ENCODE data around the gene GALNT7.
"Not testable (repeated sequence)": the region's sequence is repeated elsewhere in the genome, so short reads cannot be mapped to it uniquely, and the experiment has no call there.

GALNT7 gene

GRCh38 chr4:173166491-173166890, 2.1 kb upstream of the GALNT7 start:
- no peak for DNase-seq (ENCODE audit: low read depth in 2 of 2, low spot score in 1 of 2)

DNA sequence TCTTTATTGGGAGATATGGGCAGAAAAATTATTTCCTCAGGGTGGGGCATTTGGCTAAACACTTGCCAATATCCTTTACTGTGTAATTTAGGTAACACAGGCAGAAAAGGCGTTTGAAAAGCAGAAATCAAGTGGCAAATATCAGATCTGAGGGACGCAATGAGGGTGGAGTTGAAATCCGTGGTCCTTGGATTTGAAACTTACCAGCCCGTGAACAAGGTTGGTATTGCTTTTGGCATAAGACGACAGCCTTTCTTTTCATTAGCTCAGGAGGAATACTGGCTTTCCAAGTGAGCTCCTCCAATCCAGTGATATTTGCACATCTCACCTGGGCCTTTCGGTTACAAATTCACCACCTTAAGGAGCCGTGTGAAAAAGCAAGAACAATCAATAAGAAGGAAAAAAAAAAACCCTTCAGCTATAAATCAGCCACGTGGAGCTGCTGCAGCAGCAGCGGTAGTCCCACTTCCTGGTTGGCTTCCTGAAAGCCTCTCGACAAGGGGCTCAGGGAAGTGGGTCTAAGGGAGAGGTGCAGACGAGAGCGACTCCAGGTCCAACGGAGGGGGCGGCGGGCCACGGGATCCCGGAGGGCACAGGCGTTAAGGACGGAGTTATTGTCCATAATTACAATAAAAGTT, 734 bp upstream of the GALNT7 start:
- no peak for DNase-seq (ENCODE audit: low read depth in 2 of 2, low spot score in 1 of 2)

GRCh38 chr4:173169178-173169427, 492 bp downstream of the GALNT7 start:
- no peak for DNase-seq (ENCODE audit: low read depth in 2 of 2, low spot score in 1 of 2)

DNA sequence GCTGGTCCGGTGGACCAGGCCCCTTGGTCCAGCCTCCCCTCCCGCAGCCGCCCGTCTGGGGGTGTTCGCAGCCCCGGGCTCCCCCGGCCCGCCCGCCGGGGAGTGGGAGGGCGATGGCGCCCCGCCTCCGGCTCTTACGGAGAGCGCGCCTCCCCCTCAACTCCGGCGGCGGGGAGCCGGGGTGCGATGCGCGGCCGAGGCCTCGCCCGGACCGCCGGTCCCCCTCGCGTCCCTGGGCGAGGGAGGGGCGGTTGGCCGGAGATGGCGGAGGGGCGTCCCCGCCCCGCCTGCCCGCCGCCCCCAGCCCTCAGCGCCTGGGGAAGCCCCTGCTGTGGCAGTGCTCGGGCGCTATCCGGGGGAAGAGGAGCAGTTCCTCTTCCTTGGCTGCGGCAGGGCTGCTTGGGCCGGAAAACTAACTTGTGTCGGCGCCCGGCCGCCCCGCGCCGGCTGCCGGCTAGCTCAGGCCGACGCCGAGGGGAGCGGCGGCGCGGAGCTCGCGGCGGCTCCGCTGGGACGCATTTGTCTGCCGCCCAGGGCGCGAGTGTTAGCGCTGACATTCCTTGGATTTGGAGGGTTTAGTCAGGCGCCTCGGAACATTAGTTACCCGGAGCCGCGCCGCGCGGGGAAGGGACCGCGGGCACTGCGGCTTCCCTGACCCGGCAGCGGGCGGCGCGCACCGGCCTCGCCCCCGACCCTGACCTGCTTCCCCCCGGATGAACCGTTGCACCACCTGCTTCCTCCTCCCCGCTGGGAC, 994 bp downstream of the GALNT7 start:
- peak in 1 of 2 donors; percentile 27 for DNase-seq (ENCODE audit: low read depth in 2 of 2, low spot score in 1 of 2)

DNA sequence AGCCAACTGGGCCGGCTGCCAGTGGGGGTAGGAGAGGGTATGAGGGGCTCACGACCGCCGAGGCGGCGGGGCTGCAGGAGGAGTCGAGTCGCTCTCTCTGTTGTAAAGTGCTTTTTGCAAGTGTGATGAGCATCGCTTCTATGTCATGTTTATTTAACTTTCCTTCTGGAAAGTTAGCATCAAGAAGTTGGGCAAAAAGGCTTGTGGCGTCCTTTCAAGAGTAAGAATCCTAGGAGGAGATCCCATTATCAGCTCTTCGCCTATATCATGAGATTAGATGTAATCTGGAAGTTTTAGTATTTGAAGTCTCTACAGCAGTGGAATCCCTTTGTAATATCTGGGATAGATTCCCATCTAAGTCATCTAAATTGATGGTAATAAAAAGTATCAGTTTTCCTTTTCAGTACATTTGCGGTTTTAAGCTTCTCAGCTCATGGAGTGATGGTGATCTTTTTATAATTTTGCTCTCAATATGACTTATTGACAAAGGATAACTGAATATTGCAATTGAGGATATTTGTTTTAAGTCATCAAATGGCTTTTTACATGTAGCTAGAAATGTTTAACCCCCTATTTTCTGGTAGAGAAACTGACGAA, 1.7 kb downstream of the GALNT7 start:
- DNase-seq (ENCODE audit: low read depth in 2 of 2, low spot score in 1 of 2) = no peak

DNA sequence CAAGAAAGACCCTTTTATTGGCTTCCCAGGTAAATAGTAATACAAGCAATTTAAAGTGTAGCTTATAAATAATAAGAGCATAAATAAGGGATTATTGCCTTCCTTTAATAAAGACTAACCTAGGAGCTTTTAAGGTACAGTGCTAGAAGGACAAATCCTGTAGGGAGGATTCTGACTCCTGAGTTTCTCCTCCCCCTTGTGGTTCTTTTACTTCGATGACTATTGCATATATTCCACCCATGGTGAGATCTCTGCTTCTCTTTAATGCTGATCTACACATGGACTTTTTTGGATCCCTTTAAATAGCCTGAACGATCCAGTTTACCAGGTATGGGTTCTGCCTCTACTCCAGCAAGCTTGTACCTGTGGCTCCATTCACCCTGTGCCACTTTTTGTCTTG, 2.5 kb downstream of the GALNT7 start:
- no peak for DNase-seq (ENCODE audit: low read depth in 2 of 2, low spot score in 1 of 2)

DNA sequence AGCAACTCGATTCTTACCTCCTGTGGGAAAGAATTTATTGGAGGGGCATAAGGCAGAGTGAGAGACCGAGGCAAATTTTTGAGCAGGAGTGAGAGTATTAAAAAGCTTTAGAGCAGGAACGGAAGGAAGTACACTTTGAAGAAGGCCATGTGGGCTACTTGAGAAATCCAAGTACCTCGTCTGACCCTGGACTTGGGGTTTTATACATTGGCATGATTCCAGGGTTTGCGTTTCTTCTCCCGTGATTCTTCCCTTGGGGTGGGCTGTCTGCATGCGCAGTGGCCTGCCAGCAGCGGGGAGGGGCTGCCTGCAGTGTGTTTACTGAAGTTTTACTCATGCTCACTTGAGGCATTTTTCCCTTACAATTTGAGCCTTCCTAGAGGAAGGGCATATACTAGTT, 3.4 kb downstream of the GALNT7 start:
- no peak for DNase-seq (ENCODE audit: low read depth in 2 of 2, low spot score in 1 of 2)

DNA sequence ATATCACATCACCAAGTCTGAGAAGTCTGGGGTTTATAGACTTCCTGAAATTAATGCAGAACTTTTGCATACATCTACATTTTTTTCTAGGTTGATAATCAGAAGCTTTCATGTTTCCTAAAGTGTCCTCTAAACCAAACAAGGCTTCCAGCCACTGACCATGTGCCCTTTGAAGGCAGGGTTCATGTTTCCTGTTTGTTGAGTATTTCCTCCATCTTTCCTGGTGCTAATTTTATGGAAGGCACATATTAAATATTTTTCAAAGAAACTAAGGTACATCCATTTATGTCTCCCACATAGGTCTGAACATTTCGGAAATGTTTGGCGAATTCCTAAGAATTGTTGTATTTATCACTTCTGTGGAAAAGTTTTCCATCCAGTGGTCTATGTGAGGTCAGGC, 5.6 kb downstream of the GALNT7 start:
- DNase-seq (ENCODE audit: low read depth in 2 of 2, low spot score in 1 of 2) = no peak

DNA sequence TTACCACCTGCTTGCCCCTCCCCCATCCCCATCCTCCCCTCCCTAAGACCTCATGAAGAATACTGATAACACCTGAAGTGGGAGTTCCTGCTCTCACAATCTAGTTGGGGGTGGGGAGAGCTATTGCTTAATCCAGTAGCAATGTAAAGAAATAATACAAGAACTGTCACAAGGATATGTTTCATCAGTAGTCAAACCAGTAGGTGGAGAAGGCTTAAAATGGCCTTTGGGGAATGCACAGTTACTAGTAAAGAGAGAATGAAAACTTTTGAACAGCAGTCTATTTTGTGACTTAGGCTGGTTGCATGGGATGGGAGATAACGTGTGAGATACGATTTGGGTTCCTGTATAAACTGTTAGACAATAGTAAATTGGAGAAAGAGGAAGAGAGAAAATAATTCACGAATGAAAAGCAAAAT, 6.0 kb downstream of the GALNT7 start:
- DNase-seq (ENCODE audit: low read depth in 2 of 2, low spot score in 1 of 2) = no peak

GRCh38 chr4:173176010-173176409, 7.4 kb downstream of the GALNT7 start:
- DNase-seq (ENCODE audit: low read depth in 2 of 2, low spot score in 1 of 2) = no peak

GRCh38 chr4:173177232-173177631, 8.6 kb downstream of the GALNT7 start:
- DNase-seq (ENCODE audit: low read depth in 2 of 2, low spot score in 1 of 2) = no peak

- DNase-seq (ENCODE audit: low read depth in 2 of 2, low spot score in 1 of 2) = no peak
Observed at GRCh38 chr4:173178144-173178543, 9.5 kb downstream of the GALNT7 start.

DNA sequence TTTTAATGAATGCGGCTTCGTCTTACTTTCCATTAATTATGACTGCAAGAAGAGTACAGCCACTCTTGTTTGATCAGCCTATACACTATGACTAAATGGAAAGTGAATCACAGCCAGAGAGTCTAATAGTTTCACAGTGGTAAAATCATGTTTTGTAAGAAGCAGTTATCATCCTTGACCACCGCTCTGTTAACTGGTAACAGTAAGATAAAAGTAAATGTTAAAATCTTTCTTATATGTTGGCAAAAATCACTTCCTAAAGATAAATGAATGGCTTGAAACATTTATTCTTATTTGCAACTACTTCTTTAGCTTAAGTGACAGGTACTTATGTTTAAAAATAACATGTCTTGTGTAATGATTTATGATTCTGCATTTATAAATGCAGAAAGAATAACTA, 13.2 kb downstream of the GALNT7 start:
- no peak for DNase-seq (ENCODE audit: low read depth in 2 of 2, low spot score in 1 of 2)

DNA sequence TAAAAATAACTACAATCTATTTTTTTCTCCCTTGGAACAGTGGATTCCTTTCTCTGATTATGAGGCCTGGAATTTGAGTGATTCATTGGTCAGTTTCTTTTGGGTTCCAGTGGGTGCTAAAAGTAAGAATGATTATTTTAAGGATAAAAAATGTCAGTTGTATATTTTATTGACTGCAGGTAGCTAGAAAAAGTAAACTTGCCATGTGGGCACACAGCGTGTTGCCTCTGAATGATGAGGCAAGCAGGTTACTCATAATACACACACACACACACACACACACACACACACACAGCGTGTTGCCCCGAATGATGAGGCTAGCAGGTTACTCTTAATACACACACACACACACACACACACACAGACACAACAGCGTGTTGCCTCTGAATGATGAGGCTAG, 13.8 kb downstream of the GALNT7 start:
- DNase-seq (ENCODE audit: low read depth in 2 of 2, low spot score in 1 of 2) = no peak

DNA sequence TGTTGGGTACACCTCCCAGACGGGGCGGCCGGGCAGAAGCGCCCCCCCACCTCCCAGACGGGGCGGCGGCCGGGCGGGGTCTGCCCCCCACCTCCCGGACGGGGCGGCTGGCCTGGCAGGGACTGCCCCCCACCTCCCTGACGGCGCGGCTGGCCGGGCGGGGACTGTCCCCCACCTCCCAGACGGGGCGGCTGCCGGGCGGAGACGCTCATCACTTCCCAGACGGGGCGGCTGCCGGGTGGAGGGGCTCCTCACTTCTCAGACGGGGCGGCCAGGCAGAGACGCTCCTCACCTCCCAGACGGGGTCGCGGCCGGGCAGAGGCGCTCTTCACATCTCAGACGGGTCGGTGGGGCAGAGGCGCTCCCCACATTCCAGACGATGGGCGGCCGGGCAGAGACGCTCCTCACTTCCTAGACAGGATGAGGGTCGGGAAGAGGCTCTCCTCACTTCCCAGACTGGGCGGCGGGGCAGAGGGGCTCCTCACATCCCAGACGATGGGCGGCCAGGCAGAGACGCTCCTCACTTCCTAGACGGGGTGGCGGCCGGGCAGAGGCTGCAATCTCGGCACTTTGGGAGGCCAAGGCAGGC, 15.1 kb downstream of the GALNT7 start:
- DNase-seq (ENCODE audit: low read depth in 2 of 2, low spot score in 1 of 2) = not testable (repeated sequence)

- DNase-seq (ENCODE audit: low read depth in 2 of 2, low spot score in 1 of 2) = no peak
Observed at GRCh38 chr4:173185847-173186510, 17.4 kb downstream of the GALNT7 start.

DNA sequence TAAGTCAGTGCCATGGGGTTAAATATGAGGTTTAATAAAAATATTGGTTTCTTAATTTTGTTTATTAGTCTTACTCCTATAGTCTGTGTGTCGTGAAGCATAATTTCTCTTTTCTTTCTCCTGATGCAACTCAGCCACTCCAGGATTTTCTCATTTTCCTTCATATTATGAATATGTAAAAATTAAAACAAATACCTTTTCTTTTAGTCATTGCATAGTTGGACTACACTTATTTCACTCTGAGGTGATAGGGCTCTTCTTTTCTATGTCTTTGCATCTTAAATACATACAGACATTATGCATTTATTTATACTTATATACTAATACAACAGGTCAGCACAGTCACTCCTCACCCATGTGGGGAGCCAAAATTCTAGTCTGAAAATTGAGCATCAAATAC, 19.1 kb downstream of the GALNT7 start:
- no peak for DNase-seq (ENCODE audit: low read depth in 2 of 2, low spot score in 1 of 2)

- DNase-seq (ENCODE audit: low read depth in 2 of 2, low spot score in 1 of 2) = no peak
Observed at GRCh38 chr4:173188648-173189047, 20.0 kb downstream of the GALNT7 start.

DNA sequence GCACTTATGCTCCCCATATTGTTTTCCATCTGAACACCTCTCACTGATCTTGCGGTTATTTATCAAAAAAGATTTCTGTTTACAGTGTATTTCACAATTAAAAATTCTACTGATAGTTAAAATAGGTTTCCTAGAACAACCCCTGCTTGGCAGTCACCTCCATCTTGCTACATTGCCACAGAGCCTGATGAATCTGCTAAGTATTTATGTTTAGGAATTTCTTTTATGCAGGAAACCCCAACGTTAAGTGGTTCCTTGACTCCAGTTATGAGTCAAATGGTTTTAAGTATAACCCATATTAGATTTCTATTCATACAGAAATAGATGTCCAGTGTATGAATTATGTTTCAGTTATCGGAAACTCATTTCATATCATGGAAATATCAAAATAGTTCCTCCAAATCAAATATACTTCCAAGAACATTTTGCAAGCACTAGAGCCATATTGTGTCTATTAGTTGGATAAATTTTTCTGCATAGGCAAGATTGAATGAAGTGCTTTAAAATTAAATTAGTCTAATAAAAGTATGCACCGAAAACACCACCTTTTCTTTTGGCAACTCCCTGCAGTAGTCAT, 20.6 kb downstream of the GALNT7 start:
- no peak for DNase-seq (ENCODE audit: low read depth in 2 of 2, low spot score in 1 of 2)

DNA sequence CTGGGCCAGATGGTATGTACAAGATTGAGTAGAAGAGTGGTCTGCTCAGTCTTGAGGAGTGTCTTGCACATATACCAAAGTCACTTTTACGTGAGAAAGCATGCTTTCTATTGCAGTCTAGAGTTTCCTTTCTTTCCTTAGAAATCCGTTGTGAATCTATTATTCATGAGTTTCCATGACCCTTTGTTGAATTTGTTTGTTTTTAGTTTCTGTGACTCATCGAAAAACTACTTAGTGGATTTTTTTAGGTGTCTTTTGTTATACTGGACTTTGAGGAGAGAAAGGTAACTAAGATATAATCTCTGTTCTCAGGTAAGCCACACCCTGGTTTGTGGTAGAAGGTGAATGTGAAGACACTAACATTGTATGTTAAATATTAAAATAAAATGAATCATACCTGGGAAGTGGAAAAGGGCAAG, 23.0 kb downstream of the GALNT7 start:
- DNase-seq (ENCODE audit: low read depth in 2 of 2, low spot score in 1 of 2) = no peak

GRCh38 chr4:173192375-173193162, 24.0 kb downstream of the GALNT7 start:
- no peak for DNase-seq (ENCODE audit: low read depth in 2 of 2, low spot score in 1 of 2)

All from stimulated activated CD8-positive, alpha-beta memory T cell treated with anti-CD3 and anti-CD28 coated beads, Interleukin-4, amount 100 ng/mL, for 1 hour (primary cell).